DND-41 (cell line): ENCODE data around the gene ADM.

Experiments used
- ATAC-seq: fragments of 200-7000 bp; cut with Tn5 transposase; 3 replicates; pipeline ENCODE4 v1.9.1; 2021; ENCODE audit warnings: low read depth; ENCODE audit not compliant: insufficient read depth
- DNase-seq: peaks from one replicate; pipeline ENCODE4 v3.0.0-alpha.2; 2020
- H2AFZ ChIP-seq: 2 replicates; pipeline ENCODE4 v1.6.0; 2012; ENCODE audit warnings: low read depth, low read length
- H3K27ac ChIP-seq: 2 replicates; pipeline ENCODE4 v1.5.1; 2012; ENCODE audit warnings: low read length, inconsistent platforms
- H3K27me3 ChIP-seq: fragments of 200-600 bp; sonication (generic); 2 replicates; pipeline ENCODE4 v1.6.0; 2012; ENCODE audit warnings: low read length, mild to moderate bottlenecking, inconsistent platforms; ENCODE audit not compliant: insufficient read depth, poor library complexity
- H3K36me3 ChIP-seq: 2 replicates; pipeline ENCODE4 v1.5.1; 2012; ENCODE audit warnings: low read length, inconsistent platforms; ENCODE audit not compliant: insufficient read depth
- H3K4me1 ChIP-seq: 2 replicates; pipeline ENCODE4 v1.5.1; 2012; ENCODE audit warnings: mild to moderate bottlenecking, low read length; ENCODE audit not compliant: insufficient read depth
- H3K4me2 ChIP-seq: 2 replicates; pipeline ENCODE4 v1.6.0; 2012; ENCODE audit warnings: mild to moderate bottlenecking, moderate library complexity, low read length, inconsistent platforms; ENCODE audit not compliant: insufficient read depth
- H3K4me3 ChIP-seq, 2 experiments: fragments of 200-600 bp in 1 of 2; shearing (Covaris generic) in 1 of 2; 2 replicates each; pipeline ENCODE4 v1.5.1; 2012 to 2016; ENCODE audit warnings: inconsistent platforms in 2 of 2, low read length in 2 of 2, mild to moderate bottlenecking in 2 of 2, low read depth in 1 of 2, moderate library complexity in 1 of 2
- H3K79me2 ChIP-seq: 2 replicates; pipeline ENCODE4 v1.6.0; 2012; ENCODE audit warnings: low read length, inconsistent platforms; ENCODE audit not compliant: insufficient read depth
- H3K9ac ChIP-seq: 2 replicates; pipeline ENCODE4 v1.6.0; 2012; ENCODE audit warnings: low read depth, mild to moderate bottlenecking, inconsistent platforms, low read length, moderate library complexity
- H3K9me3 ChIP-seq: 2 replicates; pipeline ENCODE4 v1.5.1; 2012; ENCODE audit warnings: low read length, moderate library complexity, mild to moderate bottlenecking, inconsistent platforms; ENCODE audit not compliant: insufficient read depth, severe bottlenecking
- H4K20me1 ChIP-seq: 2 replicates; pipeline ENCODE4 v1.6.0; 2012; ENCODE audit warnings: low read length; ENCODE audit not compliant: insufficient read depth
- EZH2 ChIP-seq: IDR thresholded peaks from 3 replicates; pipeline ENCODE4 v1.6.1; 2012; ENCODE audit warnings: borderline replicate concordance, low read depth, mild to moderate bottlenecking, moderate library complexity, low read length, inconsistent platforms; ENCODE audit not compliant: severe bottlenecking
- TF ChIP-seq, protein P1 (sequence below): IDR thresholded peaks from 2 replicates; pipeline ENCODE4 v1.5.1; 2012; ENCODE audit warnings: borderline replicate concordance, low read length, moderate library complexity, mild to moderate bottlenecking; ENCODE audit not compliant: poor library complexity, severe bottlenecking; ENCODE audit errors: extremely low read depth

The ADM gene

DNA sequence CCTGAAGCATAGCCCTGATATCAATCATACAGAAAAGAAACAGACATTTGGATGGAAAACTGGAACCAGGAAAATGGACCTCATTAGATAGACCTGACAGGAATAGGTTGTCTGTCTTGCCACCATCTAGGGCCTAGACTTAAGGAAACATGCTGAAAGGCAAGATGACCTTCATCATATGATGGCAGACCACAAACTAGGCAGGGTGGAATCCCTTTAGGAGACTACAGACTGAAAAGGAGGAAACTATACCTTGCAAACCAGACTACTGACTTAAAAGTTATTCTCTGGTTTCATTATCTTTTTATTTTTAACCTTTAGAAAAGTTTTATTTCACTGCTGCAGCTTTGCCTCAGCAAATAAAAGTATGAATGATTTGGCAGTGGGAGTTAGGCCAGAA lies 31.1 kb upstream of the ADM start:
- Histone ChIP-seq H3K27me3 (no peaks in the 10 kb centered on the region), H3K9ac (no peak overlapping the region), H3K4me3 (no peak overlapping the region), H4K20me1 (peaks cover 13% of the 10 kb centered on the region; the same call in 1 of the 2 replicates), H3K79me2 (peaks cover 12% of the 10 kb centered on the region), H3K4me1 (no peaks in the 10 kb centered on the region), H3K4me2 (no peak overlapping the region), H3K9me3 (no peaks in the 10 kb centered on the region), H3K36me3 (no peaks in the 10 kb centered on the region), H3K27ac (no peak overlapping the region), H2AFZ (no peak overlapping the region)
- DNase-seq = no peak
- ATAC-seq = no peak
- TF ChIP-seq EZH2 = no peak
- TF ChIP-seq, protein P1, sequence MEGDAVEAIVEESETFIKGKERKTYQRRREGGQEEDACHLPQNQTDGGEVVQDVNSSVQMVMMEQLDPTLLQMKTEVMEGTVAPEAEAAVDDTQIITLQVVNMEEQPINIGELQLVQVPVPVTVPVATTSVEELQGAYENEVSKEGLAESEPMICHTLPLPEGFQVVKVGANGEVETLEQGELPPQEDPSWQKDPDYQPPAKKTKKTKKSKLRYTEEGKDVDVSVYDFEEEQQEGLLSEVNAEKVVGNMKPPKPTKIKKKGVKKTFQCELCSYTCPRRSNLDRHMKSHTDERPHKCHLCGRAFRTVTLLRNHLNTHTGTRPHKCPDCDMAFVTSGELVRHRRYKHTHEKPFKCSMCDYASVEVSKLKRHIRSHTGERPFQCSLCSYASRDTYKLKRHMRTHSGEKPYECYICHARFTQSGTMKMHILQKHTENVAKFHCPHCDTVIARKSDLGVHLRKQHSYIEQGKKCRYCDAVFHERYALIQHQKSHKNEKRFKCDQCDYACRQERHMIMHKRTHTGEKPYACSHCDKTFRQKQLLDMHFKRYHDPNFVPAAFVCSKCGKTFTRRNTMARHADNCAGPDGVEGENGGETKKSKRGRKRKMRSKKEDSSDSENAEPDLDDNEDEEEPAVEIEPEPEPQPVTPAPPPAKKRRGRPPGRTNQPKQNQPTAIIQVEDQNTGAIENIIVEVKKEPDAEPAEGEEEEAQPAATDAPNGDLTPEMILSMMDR = no peak

DNA sequence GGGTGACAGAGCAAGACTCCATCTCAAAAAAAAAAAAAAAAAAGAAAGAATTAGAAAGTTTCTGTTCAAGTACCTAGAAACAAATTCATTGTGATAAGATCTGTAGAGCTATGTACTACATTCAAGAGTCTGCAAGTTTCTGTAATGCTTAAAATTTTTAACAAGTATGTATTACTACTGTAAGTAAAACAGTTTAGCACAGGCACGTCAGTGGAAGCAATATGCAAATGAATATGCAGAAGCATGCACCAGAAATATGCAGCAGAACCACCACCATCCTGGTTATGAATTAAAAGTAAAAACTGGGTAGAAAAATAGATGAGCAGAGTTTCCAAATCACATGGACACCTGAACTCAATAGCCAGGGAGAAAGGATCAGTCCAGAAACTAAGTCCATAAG lies 30.1 kb upstream of the ADM start:
- no peaks in the 10 kb centered on the region for H3K36me3 ChIP-seq
- no peak overlapping the region for H2AFZ ChIP-seq
- H3K79me2 ChIP-seq = peaks cover 9% of the 10 kb centered on the region
- H3K9ac ChIP-seq = no peak overlapping the region
- H3K4me2 ChIP-seq = no peak overlapping the region
- DNase-seq (no peak), ATAC-seq (no peak)
- TF ChIP-seq, protein P1 = no peak
- no peak for TF ChIP-seq EZH2
- peaks cover 9% of the 10 kb centered on the region; the same call in 1 of the 2 replicates for H4K20me1 ChIP-seq
- H3K27ac ChIP-seq = no peak overlapping the region
- no peaks in the 10 kb centered on the region for H3K9me3 ChIP-seq
- no peaks in the 10 kb centered on the region for H3K27me3 ChIP-seq
- no peak overlapping the region for H3K4me3 ChIP-seq
- no peaks in the 10 kb centered on the region for H3K4me1 ChIP-seq

DNA sequence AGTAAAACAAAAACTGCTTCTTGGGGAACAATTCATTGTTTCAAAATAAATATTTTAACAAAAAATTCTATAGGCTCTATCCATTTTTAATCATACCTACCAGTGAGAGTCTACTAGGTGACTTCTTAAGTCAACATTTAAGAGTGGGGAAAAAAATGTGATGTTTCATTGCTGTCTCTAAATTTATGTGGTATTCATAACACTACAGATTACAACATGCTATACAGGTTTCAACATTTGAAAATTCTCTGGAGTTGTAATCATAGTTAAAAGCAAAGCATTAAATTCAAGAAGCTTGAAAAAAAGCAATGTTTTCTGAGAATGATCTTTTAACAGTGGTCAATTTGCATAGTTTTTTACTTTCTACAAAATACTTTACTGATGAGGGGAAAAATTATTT lies 29.2 kb upstream of the ADM start:
- H3K4me2 ChIP-seq = no peak overlapping the region
- H3K36me3 ChIP-seq = no peaks in the 10 kb centered on the region
- H3K9me3 ChIP-seq = no peaks in the 10 kb centered on the region
- H2AFZ ChIP-seq = no peak overlapping the region
- DNase-seq (no peak), ATAC-seq (no peak)
- H3K4me1 ChIP-seq = no peaks in the 10 kb centered on the region
- no peak overlapping the region for H3K9ac ChIP-seq
- no peak for TF ChIP-seq EZH2
- TF ChIP-seq, protein P1 = no peak
- H3K4me3 ChIP-seq = no peak overlapping the region
- H3K79me2 ChIP-seq = peaks cover 10% of the 10 kb centered on the region
- peaks cover 9% of the 10 kb centered on the region; the same call in 1 of the 2 replicates for H4K20me1 ChIP-seq
- no peaks in the 10 kb centered on the region for H3K27me3 ChIP-seq
- H3K27ac ChIP-seq = no peak overlapping the region

DNA sequence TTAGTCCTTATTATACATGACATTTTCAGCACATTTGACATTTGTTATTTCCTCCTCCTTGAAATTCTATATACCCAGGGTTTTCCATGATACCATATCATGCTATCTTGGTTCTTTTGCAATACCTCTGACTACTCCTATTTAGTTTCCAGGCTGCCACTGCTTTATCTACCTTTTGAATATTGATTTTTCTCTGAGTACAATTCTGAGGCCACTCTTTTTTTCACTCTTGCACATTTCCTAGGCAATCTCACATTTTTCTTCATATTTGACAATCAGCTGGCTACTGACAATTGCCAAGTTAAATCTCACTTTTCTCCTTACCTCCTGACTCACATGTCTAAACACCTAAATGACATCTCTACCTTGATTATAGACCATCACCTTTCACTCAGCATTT lies 22.8 kb upstream of the ADM start:
- no peaks in the 10 kb centered on the region for H3K9me3 ChIP-seq
- H3K79me2 ChIP-seq = peaks cover 22% of the 10 kb centered on the region
- H3K27me3 ChIP-seq = no peaks in the 10 kb centered on the region
- no peaks in the 10 kb centered on the region for H3K36me3 ChIP-seq
- no peak overlapping the region for H2AFZ ChIP-seq
- peaks cover 4% of the 10 kb centered on the region; the same call in 1 of the 2 replicates for H4K20me1 ChIP-seq
- ATAC-seq = no peak
- H3K4me3 ChIP-seq = no peak overlapping the region
- no peaks in the 10 kb centered on the region for H3K4me1 ChIP-seq
- H3K9ac ChIP-seq = no peak overlapping the region
- H3K4me2 ChIP-seq = no peak overlapping the region
- DNase-seq = no peak
- H3K27ac ChIP-seq = no peak overlapping the region
- TF ChIP-seq, protein P1 = no peak
- no peak for TF ChIP-seq EZH2
